Caki2 (cell line): ENCODE results near the gene CDYL2. TPM values are rescaled to one million over a fixed set of nuclear protein-coding genes. Genes with fewer than 3 reads are reported as not detected.

Experiments
- DNase-seq: peaks from one replicate; pipeline ENCODE4 v3.0.0-alpha.2; 2015; ENCODE audit warnings: low read depth
- in situ Hi-C: cut with HindIII; loops from 2 replicates; pipeline ENCODE4 v1.10.0; 2016; ENCODE audit warnings: low sequenced_read_pairs, low pct_unique_long_range_greater_than_20kb, mixed read lengths
- total RNA-seq: library from RNA; depleted of rRNA; stranded (reverse); fragments of >200 nt; shearing (Covaris generic); gene quantifications from 2 replicates; pipeline ENCODE4 v1.2.3, GENCODE V29; 2014; ENCODE audit warnings: low replicate concordance; rRNA removed

The CDYL2 gene
- total RNA-seq, 1 experiment from 2014 or later, result 2.5 TPM

GRCh38 chr16:80559369-80559768, 245.0 kb downstream of the CDYL2 start:
- no peak for DNase-seq
- in situ Hi-C loops, result no loop called here

DNA sequence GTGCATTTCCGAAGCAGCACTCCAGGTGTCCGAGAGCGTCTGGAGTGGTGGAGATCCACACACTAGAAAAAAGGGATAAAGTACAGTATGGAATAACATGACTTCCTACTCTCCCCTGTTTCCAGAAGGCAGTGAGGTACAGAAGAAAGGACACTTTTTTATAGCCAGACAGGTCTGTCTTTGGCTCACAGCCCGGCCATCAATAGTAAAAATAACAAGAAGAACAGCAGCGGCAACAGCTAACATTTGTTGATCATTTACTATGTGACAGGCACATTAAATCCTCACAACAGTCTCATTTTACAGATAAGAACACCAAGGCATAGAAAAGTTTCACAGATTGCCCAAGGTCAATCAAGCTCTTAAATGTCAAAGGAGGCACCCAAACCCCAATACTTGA, 247.4 kb downstream of the CDYL2 start:
- in situ Hi-C loops, result no loop called here
- no peak for DNase-seq

DNA sequence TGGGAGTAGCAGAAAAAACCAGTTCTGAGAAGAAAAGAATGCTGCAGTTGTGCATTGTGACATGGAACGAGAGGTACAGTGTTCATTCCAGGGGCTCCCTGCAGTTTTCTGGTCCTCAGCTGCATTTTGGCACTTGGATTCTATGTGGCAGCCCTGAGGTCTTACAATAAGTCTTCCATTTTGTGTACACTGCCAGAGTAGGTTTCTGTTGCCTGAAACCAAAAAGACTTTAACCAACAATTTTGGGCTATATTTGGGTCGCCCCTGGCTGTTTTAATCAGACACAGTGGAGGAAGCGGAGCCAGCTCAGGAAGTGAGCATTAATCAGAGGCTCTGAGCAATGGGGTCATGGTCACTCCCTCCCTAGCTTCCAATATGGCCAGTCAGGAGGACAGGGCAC, 247.9 kb downstream of the CDYL2 start:
- DNase-seq, result no peak
- in situ Hi-C loops, result no loop called here

GRCh38 chr16:80554033-80554432, 250.4 kb downstream of the CDYL2 start:
- in situ Hi-C loops, result no loop called here

DNA sequence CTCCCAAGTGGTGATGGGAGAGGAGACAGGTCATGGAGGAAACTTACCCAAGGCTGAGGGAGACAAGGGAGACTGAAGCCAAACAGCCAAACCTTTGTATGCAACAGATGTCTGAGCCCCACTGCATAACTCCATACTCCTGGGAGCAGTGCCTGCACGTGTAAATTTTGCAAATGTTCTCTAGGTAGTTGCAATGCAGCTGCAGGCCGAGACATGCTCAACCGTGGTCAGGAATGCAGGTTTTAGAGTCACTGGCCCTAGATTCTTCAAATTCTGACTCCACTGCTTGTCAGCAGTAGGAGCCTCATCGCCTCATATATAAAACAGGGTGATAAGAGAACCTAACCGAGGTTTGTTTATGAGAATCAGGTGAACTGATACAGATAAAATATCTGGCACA, 252.1 kb downstream of the CDYL2 start:
- DNase-seq, result no peak
- in situ Hi-C loops, result no loop called here

More at GRCh38 chr16:80554033-80554432, 250.4 kb downstream of the CDYL2 start:
- no peak for DNase-seq

Other genes with a start within 250 kb of the CDYL2 start
- gene CMC2, start 202.3 kb upstream of the CDYL2 start, total RNA-seq, result 92.4 and 112 TPM in 2 replicates
- gene CENPN, start 202.6 kb upstream of the CDYL2 start, total RNA-seq, result 74.5 and 375 TPM in 2 replicates
- gene ATMIN, start 231.2 kb upstream of the CDYL2 start, total RNA-seq, result 23.6 and 27.5 TPM in 2 replicates